Measurements from ENCODE around the gene LRRC4C.

The LRRC4C gene

GRCh38 chr11:41351825-41352224, 107.6 kb downstream of the LRRC4C start:
- H3K4me3 ChIP-seq (ENCODE audit: low read length): no peak overlapping the region
- DNase-seq (ENCODE audit: low read depth, low spot score): no peak

DNA sequence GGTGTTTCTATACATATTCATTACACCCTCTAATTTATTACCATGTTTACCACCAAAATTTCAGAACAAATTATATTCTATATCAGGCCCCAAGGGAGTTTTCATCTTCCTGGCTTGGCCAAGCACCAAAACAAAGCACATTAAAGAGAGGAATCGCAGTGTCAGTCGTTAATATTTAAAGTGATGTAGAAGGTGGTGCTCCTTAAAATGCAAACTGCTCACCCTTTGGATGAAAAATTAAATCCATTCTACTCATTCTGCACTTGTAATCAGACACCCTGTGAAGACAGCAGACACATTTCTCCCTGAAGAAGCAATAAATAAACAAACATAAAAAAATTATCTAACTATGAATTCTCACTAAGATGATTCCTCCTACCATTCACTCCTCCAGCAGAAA, 113.4 kb downstream of the LRRC4C start:
- no peak overlapping the region for H3K4me3 ChIP-seq (ENCODE audit: low read length)
- no peak for DNase-seq (ENCODE audit: low read depth, low spot score)

- H3K4me3 ChIP-seq (ENCODE audit: low read length): no peak overlapping the region
- no peak for DNase-seq (ENCODE audit: low read depth, low spot score)
Observed at GRCh38 chr11:41334007-41334933, 125.2 kb downstream of the LRRC4C start.

DNA sequence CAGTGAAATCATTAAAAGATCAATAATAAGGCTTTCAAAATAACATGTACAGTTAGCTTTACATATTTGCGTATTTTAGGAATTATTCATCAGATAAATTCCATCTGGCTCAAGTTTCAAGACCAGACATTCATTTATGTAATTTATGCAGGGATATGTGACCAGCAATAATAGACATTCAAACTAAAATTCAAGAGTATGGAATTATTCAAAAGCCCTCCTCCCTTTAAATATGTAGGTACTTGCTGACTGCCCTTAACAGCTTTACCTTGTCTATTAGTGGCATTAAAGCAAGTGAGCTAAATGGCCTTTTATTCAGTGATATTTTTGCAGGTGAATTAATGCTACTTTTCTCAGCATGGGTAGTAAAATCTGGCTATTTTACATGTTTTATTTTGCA, 126.1 kb downstream of the LRRC4C start:
- no peak for DNase-seq (ENCODE audit: low read depth, low spot score)
- H3K4me3 ChIP-seq (ENCODE audit: low read length): no peak overlapping the region

- no peak overlapping the region for H3K4me3 ChIP-seq (ENCODE audit: low read length)
- no peak for DNase-seq (ENCODE audit: low read depth, low spot score)
Observed at GRCh38 chr11:41328324-41328723, 131.1 kb downstream of the LRRC4C start.

DNA sequence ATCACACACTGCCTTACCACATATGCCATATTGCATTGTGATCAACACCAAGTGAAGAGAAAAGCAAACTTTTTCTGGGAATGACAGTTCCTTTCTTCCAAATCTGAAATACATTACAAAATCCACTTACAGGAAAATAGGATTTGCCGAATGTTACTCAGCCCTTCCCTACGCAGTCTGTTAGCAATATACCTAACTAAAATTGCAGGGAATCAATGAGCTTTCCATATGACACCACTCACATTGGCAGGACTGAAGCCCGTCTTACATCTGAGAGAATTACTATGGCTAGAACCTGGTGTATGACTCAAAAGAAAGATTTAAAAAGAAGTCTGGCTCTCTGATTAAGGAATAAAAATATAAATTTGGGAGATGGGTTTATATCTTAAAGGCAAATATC, 136.0 kb downstream of the LRRC4C start:
- no peak for DNase-seq (ENCODE audit: low read depth, low spot score)

GRCh38 chr11:41320653-41321052, 138.8 kb downstream of the LRRC4C start:
- H3K4me3 ChIP-seq (ENCODE audit: low read length): no peak overlapping the region
- DNase-seq (ENCODE audit: low read depth, low spot score): no peak

More for the DNA sequence above, 136.0 kb downstream of the LRRC4C start:
- H3K4me3 ChIP-seq (ENCODE audit: low read length): no peak overlapping the region

DNA sequence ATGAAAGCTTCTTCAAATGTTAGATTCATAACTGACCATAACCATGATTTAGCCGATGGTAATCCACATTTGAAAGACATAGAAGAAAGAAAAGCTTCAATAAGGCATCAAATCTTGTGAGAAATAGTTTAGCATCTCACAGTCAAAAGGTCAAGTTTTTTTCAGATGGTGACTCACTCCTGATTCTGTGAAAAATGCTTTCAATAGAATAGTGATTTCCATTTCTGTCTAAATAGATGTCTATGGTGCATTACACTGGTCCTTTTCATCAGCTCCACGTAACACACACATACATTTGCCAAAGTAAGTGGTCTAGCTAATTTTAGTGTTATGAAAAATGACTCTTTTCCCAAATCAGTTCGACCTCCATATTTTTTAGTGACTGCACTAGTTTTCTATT, 139.2 kb downstream of the LRRC4C start:
- DNase-seq (ENCODE audit: low read depth, low spot score): no peak
- H3K4me3 ChIP-seq (ENCODE audit: low read length): no peak overlapping the region

- no peak for DNase-seq (ENCODE audit: low read depth, low spot score)
- H3K4me3 ChIP-seq (ENCODE audit: low read length): no peak overlapping the region
Observed at GRCh38 chr11:41319434-41319833, 140.0 kb downstream of the LRRC4C start.

GRCh38 chr11:41316751-41317150, 142.7 kb downstream of the LRRC4C start:
- no peak for DNase-seq (ENCODE audit: low read depth, low spot score)
- H3K4me3 ChIP-seq (ENCODE audit: low read length): no peak overlapping the region

GRCh38 chr11:41313226-41313625, 146.2 kb downstream of the LRRC4C start:
- DNase-seq (ENCODE audit: low read depth, low spot score): no peak
- no peak overlapping the region for H3K4me3 ChIP-seq (ENCODE audit: low read length)

- no peak for DNase-seq (ENCODE audit: low read depth, low spot score)
- no peak overlapping the region for H3K4me3 ChIP-seq (ENCODE audit: low read length)
Observed at GRCh38 chr11:41309716-41310115, 149.7 kb downstream of the LRRC4C start.

GRCh38 chr11:41309111-41309522, 150.3 kb downstream of the LRRC4C start:
- no peak overlapping the region for H3K4me3 ChIP-seq (ENCODE audit: low read length)
- no peak for DNase-seq (ENCODE audit: low read depth, low spot score)

DNA sequence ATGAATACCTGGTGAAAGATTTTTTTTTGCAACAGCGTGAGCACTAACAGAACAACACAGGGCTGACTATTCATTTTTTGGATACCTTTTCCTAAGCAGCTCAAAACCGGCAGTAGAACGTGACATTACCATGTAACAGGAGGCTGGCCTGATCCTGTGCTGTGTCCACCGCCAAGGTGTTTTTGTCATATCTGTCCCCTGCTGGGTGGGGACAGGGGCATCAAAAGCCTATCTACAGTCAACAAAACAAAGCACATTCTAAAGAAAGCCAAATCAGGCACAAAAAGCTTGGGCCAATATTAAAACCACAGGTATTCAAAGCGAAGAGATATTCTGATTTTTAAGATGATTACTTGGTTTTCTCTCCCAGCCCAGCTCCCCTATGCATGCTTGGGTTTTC, 151.2 kb downstream of the LRRC4C start:
- DNase-seq (ENCODE audit: low read depth, low spot score): no peak
- H3K4me3 ChIP-seq (ENCODE audit: low read length): no peak overlapping the region

DNA sequence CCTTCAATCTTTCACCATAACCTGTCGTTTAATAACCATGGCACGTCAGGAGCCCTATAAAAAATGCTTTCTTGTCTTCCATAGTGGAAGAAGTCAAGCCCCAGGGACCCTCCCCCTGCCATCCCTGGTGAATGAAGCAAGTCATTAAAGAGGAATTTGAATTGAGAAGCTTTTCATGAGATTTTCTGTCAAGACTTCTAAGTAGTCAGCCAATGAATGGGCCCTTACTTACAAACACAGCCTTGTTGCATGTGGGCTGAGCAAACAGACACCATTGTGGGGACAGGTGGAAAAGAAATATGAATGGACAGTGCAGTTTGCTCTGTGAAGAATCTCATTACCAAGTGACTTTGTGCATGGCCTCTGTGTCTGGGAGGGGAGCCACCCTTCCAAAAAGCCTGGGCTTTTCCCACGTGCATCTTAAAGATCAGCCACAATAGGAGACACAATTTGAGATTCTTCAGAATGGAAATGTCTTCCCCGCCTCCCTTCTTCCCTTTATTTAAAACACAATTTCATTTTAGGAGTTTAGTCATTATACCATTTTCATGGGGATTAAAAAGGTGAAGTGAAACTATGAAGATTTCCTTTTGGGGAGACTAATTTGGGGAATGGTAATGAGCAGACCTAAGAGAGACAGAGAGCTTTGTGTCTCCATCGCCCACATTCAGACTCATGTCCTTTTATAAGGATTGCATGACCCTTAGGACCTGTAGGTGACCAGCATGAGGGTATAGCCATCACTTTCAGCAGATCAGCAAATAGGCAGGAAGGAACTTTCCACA, 152.0 kb downstream of the LRRC4C start:
- no peak for DNase-seq (ENCODE audit: low read depth, low spot score)
- no peak overlapping the region for H3K4me3 ChIP-seq (ENCODE audit: low read length)

DNA sequence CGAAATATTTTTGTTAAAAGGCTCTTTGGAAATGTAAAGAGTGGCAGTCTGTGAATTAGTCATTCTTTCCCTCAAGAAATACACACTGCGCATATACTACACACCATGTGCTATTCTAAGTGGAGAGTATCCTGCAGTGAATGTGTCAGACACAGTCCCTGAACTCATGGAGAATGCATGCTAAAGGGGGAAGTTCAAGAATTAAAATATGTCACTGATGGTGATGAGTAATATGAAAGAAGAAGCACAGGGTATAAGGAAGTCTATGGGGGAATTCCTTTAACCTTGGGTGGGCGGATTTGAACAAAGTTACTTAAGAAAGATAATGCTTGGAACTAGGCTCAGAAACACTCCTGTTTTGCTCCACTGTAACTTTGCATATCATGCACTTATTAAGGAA, 153.0 kb downstream of the LRRC4C start:
- DNase-seq (ENCODE audit: low read depth, low spot score): no peak

DNA sequence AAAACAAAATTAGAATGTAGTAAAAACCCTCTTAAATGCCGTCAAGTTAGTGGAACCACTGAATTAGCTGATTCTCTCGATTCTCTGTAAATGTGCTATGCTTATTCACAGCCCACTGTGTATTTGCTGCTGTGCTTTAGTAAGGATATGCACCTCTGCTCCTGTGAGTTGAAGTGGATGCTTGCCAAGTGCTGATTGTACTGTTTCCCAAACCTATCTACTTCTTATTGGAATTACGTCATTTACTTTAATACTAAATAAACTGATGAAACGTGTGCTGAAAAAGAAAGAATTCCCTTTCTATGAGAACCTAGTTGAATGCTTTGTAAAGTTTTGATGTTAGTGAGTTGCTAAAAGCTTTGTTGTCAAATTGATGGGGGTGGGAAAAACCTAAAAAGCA, 158.4 kb downstream of the LRRC4C start:
- DNase-seq (ENCODE audit: low read depth, low spot score): no peak
- H3K4me3 ChIP-seq (ENCODE audit: low read length): no peak overlapping the region

More for the DNA sequence above, 153.0 kb downstream of the LRRC4C start:
- no peak overlapping the region for H3K4me3 ChIP-seq (ENCODE audit: low read length)

GRCh38 chr11:41289408-41289807, 170.0 kb downstream of the LRRC4C start:
- DNase-seq (ENCODE audit: low read depth, low spot score): no peak
- no peak overlapping the region for H3K4me3 ChIP-seq (ENCODE audit: low read length)

DNA sequence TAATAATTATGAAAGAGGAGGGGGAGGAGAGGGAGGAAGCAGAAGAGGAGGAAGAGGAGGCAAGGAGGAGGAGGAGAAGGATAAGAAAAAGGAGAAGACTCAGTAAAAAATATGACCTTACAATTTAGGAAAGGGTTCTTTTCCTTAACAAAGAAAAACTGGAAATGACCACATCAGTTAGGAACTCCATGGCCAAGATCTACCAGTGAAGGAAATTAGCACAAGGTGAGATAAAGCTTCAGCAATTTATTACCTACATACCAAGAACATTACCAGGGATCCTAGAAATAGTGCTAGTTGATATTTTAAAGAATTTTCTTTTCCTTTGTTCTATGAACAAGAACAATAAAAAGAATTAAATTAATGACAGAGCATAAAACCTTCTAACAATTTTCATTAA, 172.7 kb downstream of the LRRC4C start:
- H3K4me3 ChIP-seq (ENCODE audit: low read length): no peak overlapping the region
- no peak for DNase-seq (ENCODE audit: low read depth, low spot score)

- no peak overlapping the region for H3K4me3 ChIP-seq (ENCODE audit: low read length)
- no peak for DNase-seq (ENCODE audit: low read depth, low spot score)
Observed at GRCh38 chr11:41284354-41284753, 175.1 kb downstream of the LRRC4C start.

Measured in Jurkat, Clone E6-1 (cell line).